GM21367 (cell line): ENCODE measurements around the gene KSR2.

ENCODE experiments used
- ATAC-seq: cut with Tn5 transposase; IDR thresholded peaks from one replicate; pipeline ENCODE4 v1.9.1; 2021; ENCODE audit not compliant: unreplicated experiment

Gene KSR2

GRCh38 chr12:117469883-117470483, 498.8 kb downstream of the KSR2 start:
- ATAC-seq, result no peak

- ATAC-seq, result no peak
Observed at GRCh38 chr12:117468016-117468415, 500.8 kb downstream of the KSR2 start.

- ATAC-seq, result no peak
Observed at GRCh38 chr12:117467588-117467987, 501.2 kb downstream of the KSR2 start.

GRCh38 chr12:117466677-117467362, 502.0 kb downstream of the KSR2 start:
- no peak for ATAC-seq

GRCh38 chr12:117461732-117462131, 507.1 kb downstream of the KSR2 start:
- ATAC-seq, result no peak

GRCh38 chr12:117459229-117459628, 509.6 kb downstream of the KSR2 start:
- ATAC-seq, result no peak

- ATAC-seq, result no peak
Observed at GRCh38 chr12:117457189-117457588, 511.6 kb downstream of the KSR2 start.

- ATAC-seq, result no peak
Observed at GRCh38 chr12:117456076-117456475, 512.7 kb downstream of the KSR2 start.

GRCh38 chr12:117453961-117454360, 514.8 kb downstream of the KSR2 start:
- no peak for ATAC-seq

- ATAC-seq, result no peak
Observed at GRCh38 chr12:117452112-117452511, 516.7 kb downstream of the KSR2 start.

GRCh38 chr12:117450209-117450608, 518.6 kb downstream of the KSR2 start:
- ATAC-seq, result no peak

GRCh38 chr12:117447665-117448366, 521.0 kb downstream of the KSR2 start:
- no peak for ATAC-seq

- ATAC-seq, result no peak
Observed at GRCh38 chr12:117444781-117445180, 524.0 kb downstream of the KSR2 start.

- no peak for ATAC-seq
Observed at GRCh38 chr12:117441751-117442150, 527.0 kb downstream of the KSR2 start.

GRCh38 chr12:117440384-117440783, 528.4 kb downstream of the KSR2 start:
- ATAC-seq, result no peak

GRCh38 chr12:117439531-117440001, 529.2 kb downstream of the KSR2 start:
- ATAC-seq, result no peak

- no peak for ATAC-seq
Observed at GRCh38 chr12:117438809-117439208, 530.0 kb downstream of the KSR2 start.

GRCh38 chr12:117437516-117438255, 531.1 kb downstream of the KSR2 start:
- no peak for ATAC-seq

GRCh38 chr12:117433878-117434277, 534.9 kb downstream of the KSR2 start:
- no peak for ATAC-seq

- no peak for ATAC-seq
Observed at GRCh38 chr12:117430246-117430645, 538.5 kb downstream of the KSR2 start.

GRCh38 chr12:117427211-117427610, 541.6 kb downstream of the KSR2 start:
- ATAC-seq, result no peak
